Transverse colon (tissue), 4 donors: ENCODE data around the gene TTC39A. TPM values are rescaled to one million over a fixed set of nuclear protein-coding genes. Genes with fewer than 3 reads are reported as not detected.

ENCODE experiments used
- DNase-seq: peaks from one replicate; pipeline ENCODE4 v3.0.0-alpha.2; 2019
- H3K27ac ChIP-seq, 4 donors: fragments of 200-600 bp; sonication (generic); 2 replicates each; pipeline ENCODE4 v1.5.1; 2016 to 2018; ENCODE audit warnings: inconsistent platforms in 4 of 4
- H3K27me3 ChIP-seq: fragments of 200-600 bp; sonication (generic); 2 replicates; pipeline ENCODE4 v1.5.1; 2017; ENCODE audit warnings: inconsistent platforms
- H3K36me3 ChIP-seq, 4 donors: fragments of 200-600 bp; sonication (generic); 2 replicates each; pipeline ENCODE4 v1.5.1; 2017 to 2019; ENCODE audit warnings: inconsistent platforms in 4 of 4
- H3K4me1 ChIP-seq, 4 donors: fragments of 200-600 bp; sonication (generic); 2 replicates each; pipeline ENCODE4 v1.5.1; 2017 to 2020; ENCODE audit warnings: inconsistent platforms in 4 of 4
- H3K4me3 ChIP-seq, 4 donors: fragments of 200-600 bp; sonication (generic); 1 replicate in 1 of 4; 2 replicates in 3 of 4; pipeline versions ENCODE4 v1.5.1 to v1.6.1; 2017 to 2019; ENCODE audit warnings: inconsistent platforms in 4 of 4
- H3K9me3 ChIP-seq, 2 donors: fragments of 200-600 bp; sonication (generic); 2 replicates each; pipeline ENCODE4 v1.5.1; 2017 to 2019; ENCODE audit warnings: inconsistent platforms in 2 of 2
- CTCF ChIP-seq, 5 experiments: fragments of 200-600 bp in 3 of 5; fragments of 450-650 bp in 2 of 5; sonication (generic) in 3 of 5; IDR thresholded peaks; 1 replicate in 2 of 5; 2 replicates in 3 of 5; pipeline ENCODE4 v1.5.1; 2016 to 2017; ENCODE audit warnings: antibody characterized with exemption in 5 of 5, inconsistent platforms in 3 of 5, mild to moderate bottlenecking in 2 of 5, moderate library complexity in 1 of 5
- EP300 ChIP-seq: sonication (generic); formaldehyde crosslinking; IDR thresholded peaks from one replicate; pipeline ENCODE4 v1.6.1; 2017; ENCODE audit warnings: antibody characterized with exemption, low read depth
- POLR2A ChIP-seq: fragments of 450-650 bp; IDR thresholded peaks from one replicate; pipeline ENCODE4 v1.6.1; 2016; ENCODE audit warnings: antibody characterized with exemption, mild to moderate bottlenecking, moderate library complexity
- POLR2AphosphoS5 ChIP-seq, 3 donors: sonication (generic); formaldehyde crosslinking; IDR thresholded peaks; one replicate each; pipeline ENCODE4 v1.6.1; 2016; ENCODE audit warnings: antibody characterized with exemption in 3 of 3
- WGBS, 2 donors: methylation state at CpG; one replicate each; pipeline ENCODE4 v1.1.5; 2018; ENCODE audit warnings: low coverage in 1 of 2; 5-methylcytosine and 5-hydroxymethylcytosine counted together
- in situ Hi-C, 4 donors: fragments of 200-750 bp; cut with MboI; loops; one replicate each; pipeline versions ENCODE4 v1.15.0 to v1.15.1; 2017; ENCODE audit warnings: low sequenced_read_pairs in 3 of 4, low pct_ligation_motif_present in 1 of 4, low pct_unique_long_range_greater_than_20kb in 1 of 4
- intact Hi-C: fragments of 100-400 bp; cut with DNase I; formaldehyde crosslinking; loops from one replicate; pipeline ENCODE4 v1.15.1; 2023; ENCODE audit warnings: low total_unique reads
- total RNA-seq, 4 donors: library from RNA; depleted of rRNA; stranded (reverse); fragments of >200 nt; gene quantifications; one replicate each; pipeline ENCODE4 v1.1.0, GENCODE V29; 2016

The TTC39A gene
- total RNA-seq, 4 donors from 2014 or later: 41.8 to 96.1 (median 73.0) TPM

- DNase-seq: no peak
- peaks cover 10 to 13% (median 11%) of the 10 kb centered on the region in 4 donors for H3K4me1 ChIP-seq
- intact Hi-C loops: loop anchor here (10.0 kb wide), 1 partner anchor 104 kb away; no protein-coding TSS in a partner anchor
- no peaks in the 10 kb centered on the region for H3K9me3 ChIP-seq
- H3K27me3 ChIP-seq: no peaks in the 10 kb centered on the region
- H3K27ac ChIP-seq: no peak overlapping the region
- H3K4me3 ChIP-seq: no peak overlapping the region
- no peaks in the 10 kb centered on the region for H3K36me3 ChIP-seq
- WGBS, 2 donors: 92% methylated on average over 4 of the region's 4 CpGs; no CpG with 5 or more reads in 1 of the 2 donors
- in situ Hi-C loops: loop anchor here in 1 of 4 donors (10.0 kb wide), 1 partner anchor 104 kb away; no protein-coding TSS in a partner anchor
- TF ChIP-seq POLR2AphosphoS5 (IDR thresholded peaks at IDR 0.05): no peak
- no peak for TF ChIP-seq POLR2A
Measured at GRCh38 chr1:51298322-51298705, 32.0 kb downstream of the TTC39A start.

GRCh38 chr1:51297401-51298321 lies 32.7 kb downstream of the TTC39A start:
- DNase-seq: peak; percentile 42
- no peaks in the 10 kb centered on the region for H3K36me3 ChIP-seq
- H3K27me3 ChIP-seq: no peaks in the 10 kb centered on the region
- peak overlapping the region in 3 of 4 donors; percentile 24 to 42 (median 28) for H3K4me3 ChIP-seq
- in situ Hi-C loops: loop anchor here in 1 of 4 donors (10.0 kb wide), 1 partner anchor 103 kb away; no protein-coding TSS in a partner anchor
- peaks cover 10 to 13% (median 11%) of the 10 kb centered on the region in 4 donors for H3K4me1 ChIP-seq
- peak overlapping the region in 2 of 4 donors; percentile 16 to 43 for H3K27ac ChIP-seq
- no peaks in the 10 kb centered on the region for H3K9me3 ChIP-seq
- TF ChIP-seq CTCF (IDR thresholded peaks at IDR 0.05) (no peak), POLR2AphosphoS5 (IDR thresholded peaks at IDR 0.05) (peak in 1 of 3 donors; percentile 30)
- intact Hi-C loops: loop anchor here (10.0 kb wide), 1 partner anchor 103 kb away; no protein-coding TSS in a partner anchor
- 82 to 90% methylated on average over 11 to 25 of the region's 25 CpGs for WGBS, 2 donors

- H3K27me3 ChIP-seq: no peaks in the 10 kb centered on the region
- DNase-seq: peak; percentile 88
- 25 to 56% methylated on average over 3 to 32 of the region's 33 CpGs for WGBS, 2 donors
- H3K27ac ChIP-seq: peak overlapping the region in 1 of 4 donors; percentile 43
- TF ChIP-seq POLR2A (no peak), CTCF (IDR thresholded peaks at IDR 0.05) (peak; percentile 94 to 98 (median 97)), POLR2AphosphoS5 (IDR thresholded peaks at IDR 0.05) (peak in 1 of 3 donors; percentile 19)
- intact Hi-C loops: loop anchor here (10.0 kb wide), 1 partner anchor 102 kb away; no protein-coding TSS in a partner anchor
- H3K4me3 ChIP-seq: peak overlapping the region; percentile 7 to 42 (median 26)
- H3K9me3 ChIP-seq: no peaks in the 10 kb centered on the region
- peaks cover 10 to 13% (median 11%) of the 10 kb centered on the region in 4 donors for H3K4me1 ChIP-seq
- in situ Hi-C loops: loop anchor here in 1 of 4 donors (10.0 kb wide), 1 partner anchor 102 kb away; no protein-coding TSS in a partner anchor
- no peaks in the 10 kb centered on the region for H3K36me3 ChIP-seq
Measured at GRCh38 chr1:51296383-51297357, 33.7 kb downstream of the TTC39A start.

GRCh38 chr1:51295926-51296325 lies 34.4 kb downstream of the TTC39A start:
- 96% methylated on average over 17 of the region's 17 CpGs; no CpG with 5 or more reads in 1 of the 2 donors for WGBS, 2 donors
- in situ Hi-C loops: loop anchor here in 1 of 4 donors (10.0 kb wide), 1 partner anchor 101 kb away; no protein-coding TSS in a partner anchor

More at GRCh38 chr1:51295926-51296325, 34.4 kb downstream of the TTC39A start:
- intact Hi-C loops: loop anchor here (10.0 kb wide), 1 partner anchor 101 kb away; no protein-coding TSS in a partner anchor
- Histone ChIP-seq H3K9me3 (no peaks in the 10 kb centered on the region), H3K4me1 (peaks cover 10 to 13% (median 11%) of the 10 kb centered on the region in 4 donors), H3K27ac (no peak overlapping the region), H3K36me3 (no peaks in the 10 kb centered on the region), H3K4me3 (no peak overlapping the region), H3K27me3 (no peaks in the 10 kb centered on the region)
- no peak for DNase-seq
- no peak for TF ChIP-seq EP300
- no peak for TF ChIP-seq POLR2A
- TF ChIP-seq POLR2AphosphoS5 (IDR thresholded peaks at IDR 0.05): no peak
- no peak for TF ChIP-seq CTCF (IDR thresholded peaks at IDR 0.05)
